HCT116 (cell line): Measurements from ENCODE around the gene CMIP. TPM values are rescaled to one million over a fixed set of nuclear protein-coding genes. Genes with fewer than 3 reads are reported as not detected.

Experiments
- ATAC-seq: fragments of 200-7000 bp; cut with Tn5 transposase; 2 replicates; pipeline ENCODE4 v1.9.1; 2020; ENCODE audit warnings: mild to moderate bottlenecking, moderate library complexity
- BruUV-seq: library from RNA; stranded (reverse); fragments of 400-500 nt; replicated peaks from 2 replicates; lab custom pipeline; 2021; lab: Mats Ljungman, UMichigan
- CTCF ChIA-PET: fragments of 300-600 bp; sonication (Branson Sonifier 250); formaldehyde crosslinking; loops from one replicate; lab custom pipeline; 2021; ENCODE audit warnings: antibody characterized with exemption; lab: Charles Lee
- POLR2A ChIA-PET: fragments of 300-600, 350-600 bp; sonication (Branson Sonifier 250); formaldehyde crosslinking; loops from one replicate; lab custom pipeline; 2021; ENCODE audit warnings: antibody characterized with exemption; lab: Charles Lee
- RAD21 ChIA-PET, 2 experiments: fragments of 300-600 bp; sonication (Branson Sonifier 250); formaldehyde crosslinking; loops; one replicate each; lab custom pipeline; 2023; ENCODE audit warnings: low total read pairs in 2 of 2; ENCODE audit not compliant: uncharacterized antibody in 2 of 2, unreplicated experiment in 2 of 2, low non-redundant PET in 1 of 2; lab: Charles Lee
- DNase-seq: peaks from one replicate; pipeline ENCODE4 v3.0.0-alpha.2; 2010; ENCODE audit warnings: low read depth, low spot score
- H2AFZ ChIP-seq: fragments of 200-600 bp; shearing (Covaris generic), sonication (generic); 2 replicates; pipeline ENCODE4 v1.6.1; 2017; ENCODE audit warnings: low read depth, mixed run types, mixed read lengths, antibody characterized with exemption, low read length; ENCODE audit not compliant: poor library complexity, severe bottlenecking
- H3K27ac ChIP-seq: 2 replicates; pipeline ENCODE4 v1.5.1; 2012; ENCODE audit warnings: low read depth, low read length
- H3K27me3 ChIP-seq: fragments of 200-600 bp; sonication (generic); 2 replicates; pipeline ENCODE4 v1.6.1; 2016; ENCODE audit warnings: mixed run types, low read length, mixed read lengths; ENCODE audit not compliant: insufficient read depth
- H3K36me3 ChIP-seq, 2 experiments: fragments of 200-500 bp in 1 of 2; fragments of 200-600 bp in 1 of 2; sonication (Bioruptor generic) in 1 of 2; sonication (generic) in 1 of 2; 2 replicates each; pipeline versions ENCODE4 v1.5.1 to v1.6.1; 2014 to 2016; ENCODE audit warnings: low read length in 2 of 2, inconsistent platforms in 1 of 2, mixed read lengths in 1 of 2, mixed run types in 1 of 2; ENCODE audit not compliant: insufficient read depth in 2 of 2, control insufficient read depth in 1 of 2
- H3K4me1 ChIP-seq, 2 experiments: fragments of 200-600 bp in 1 of 2; sonication (generic) in 1 of 2; 2 replicates each; pipeline versions ENCODE4 v1.5.1 to v1.6.1; 2012 to 2017; ENCODE audit warnings: low read length in 2 of 2, inconsistent platforms in 1 of 2, mild to moderate bottlenecking in 1 of 2, mixed read lengths in 1 of 2, mixed run types in 1 of 2, moderate library complexity in 1 of 2; ENCODE audit not compliant: insufficient read depth in 2 of 2, control insufficient read depth in 1 of 2
- H3K4me2 ChIP-seq: fragments of 200-600 bp; sonication (generic); 2 replicates; pipeline ENCODE4 v1.6.1; 2017; ENCODE audit warnings: mixed run types, low read length, mixed read lengths
- H3K4me3 ChIP-seq, 2 experiments: fragments of 200-600 bp in 1 of 2; sonication (generic) in 1 of 2; replicated peaks in 1 of 2; 2 replicates each; pipeline ENCODE4 v1.5.1; 2011 to 2016; ENCODE audit warnings: low read length in 2 of 2, control low read depth in 1 of 2, low read depth in 1 of 2, mild to moderate bottlenecking in 1 of 2, mixed read lengths in 1 of 2, mixed run types in 1 of 2
- H3K79me2 ChIP-seq: fragments of 200-600 bp; sonication (generic); 2 replicates; pipeline ENCODE4 v1.6.1; 2017; ENCODE audit warnings: mild to moderate bottlenecking, mixed run types, low read length, moderate library complexity, mixed read lengths; ENCODE audit not compliant: insufficient read depth
- H3K9ac ChIP-seq: fragments of 200-600 bp; sonication (generic); 2 replicates; pipeline ENCODE4 v1.6.1; 2016; ENCODE audit warnings: low read length, mixed read lengths
- H3K9me2 ChIP-seq: fragments of 200-600 bp; sonication (generic), shearing (Covaris generic); 2 replicates; pipeline ENCODE4 v1.6.1; 2017; ENCODE audit warnings: mixed run types, mild to moderate bottlenecking, moderate library complexity; ENCODE audit not compliant: insufficient read depth
- H3K9me3 ChIP-seq, 2 experiments: fragments of 200-500 bp in 1 of 2; fragments of 200-600 bp in 1 of 2; sonication (Bioruptor generic) in 1 of 2; sonication (generic) in 1 of 2; 2 replicates each; pipeline ENCODE4 v1.6.1; 2014 to 2017; ENCODE audit warnings: low read length in 2 of 2, mixed read lengths in 2 of 2, inconsistent platforms in 1 of 2, low read depth in 1 of 2, mild to moderate bottlenecking in 1 of 2, mixed run types in 1 of 2, moderate library complexity in 1 of 2; ENCODE audit not compliant: control insufficient read depth in 1 of 2, insufficient read depth in 1 of 2
- H4K20me1 ChIP-seq: fragments of 200-600 bp; sonication (generic), shearing (Covaris generic); 2 replicates; pipeline ENCODE4 v1.6.1; 2017; ENCODE audit warnings: mixed run types, mild to moderate bottlenecking, moderate library complexity; ENCODE audit not compliant: insufficient read depth
- POLR2A ChIP-seq: IDR thresholded peaks from 2 replicates; pipeline ENCODE4 v1.7.0; 2011; ENCODE audit warnings: borderline replicate concordance; ENCODE audit not compliant: insufficient read depth, insufficient read length; ENCODE audit errors: extremely low read depth
- POLR2AphosphoS5 ChIP-seq: IDR thresholded peaks from 2 replicates; pipeline ENCODE4 v1.6.1; 2011; ENCODE audit warnings: mild to moderate bottlenecking, low read depth, low read length, moderate library complexity
- SIN3A ChIP-seq: IDR thresholded peaks from 2 replicates; pipeline ENCODE4 v1.6.1; 2012; ENCODE audit warnings: low read depth
- intact Hi-C: fragments of 100-400 bp; cut with micrococcal nuclease; formaldehyde crosslinking; loops from 2 replicates; pipeline ENCODE4 v1.10.0; 2022
- total RNA-seq: library from RNA; stranded (reverse); gene quantifications from one replicate; pipeline ENCODE4 v1.2.1, GENCODE V29; 2021; ENCODE audit not compliant: unreplicated experiment
- TF ChIP-seq, protein P1 (sequence below), 3 experiments: fragments of 200-600 bp in 1 of 3; sonication (generic) in 1 of 3; IDR thresholded peaks in 2 of 3; conservative IDR thresholded peaks in 1 of 3; 2 replicates each; pipeline ENCODE4 v1.5.1; 2012 to 2017; ENCODE audit warnings: low read depth in 2 of 3, low read length in 2 of 3, antibody characterized with exemption in 1 of 3, borderline replicate concordance in 1 of 3, control low read depth in 1 of 3, mild to moderate bottlenecking in 1 of 3, mixed read lengths in 1 of 3, mixed run types in 1 of 3, moderate library complexity in 1 of 3; ENCODE audit not compliant: insufficient read depth in 1 of 3
- TF ChIP-seq, protein P2 (sequence below): IDR thresholded peaks from 2 replicates; pipeline ENCODE4 v1.6.1; 2012; ENCODE audit warnings: low read depth

Gene CMIP
- total RNA-seq, 1 experiment from 2014 or later: 64.6 TPM

DNA sequence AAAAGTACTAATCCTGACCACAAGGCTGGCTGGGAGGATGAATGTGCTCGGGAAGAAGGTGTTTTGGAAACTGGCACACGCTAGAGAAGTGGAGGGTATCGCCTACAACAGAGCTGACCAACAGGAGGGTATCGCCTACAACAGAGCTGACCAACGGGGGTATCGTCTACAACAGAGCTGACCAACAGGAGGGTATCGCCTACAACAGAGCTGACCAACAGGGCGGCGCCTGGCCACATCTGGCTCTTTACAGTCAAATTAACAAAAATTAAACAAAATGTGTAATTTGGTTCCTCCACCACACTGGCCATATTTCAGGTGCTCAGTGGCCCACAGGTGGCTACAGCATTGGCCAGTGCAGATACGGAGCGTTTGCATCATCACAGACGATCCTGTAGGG is 153.5 kb downstream of the CMIP start:
- ChIA-PET RAD21 (no interaction called here), CTCF (interaction anchor here (0.9 to 1.9 kb wide), 9 partner anchors 9 to 113 kb away, joined by 3 to 7 read pairs (median 4); no protein-coding TSS in a partner anchor), POLR2A (no interaction called here)
- H4K20me1 ChIP-seq: no peaks in the 10 kb centered on the region
- H2AFZ ChIP-seq: no peak overlapping the region
- H3K9me2 ChIP-seq: no peaks in the 10 kb centered on the region
- H3K4me2 ChIP-seq: peak overlapping the region; percentile 23; the same call in 1 of the 2 replicates
- no peak overlapping the region for H3K4me3 ChIP-seq
- H3K27ac ChIP-seq: no peak overlapping the region
- peaks cover 43 to 61% of the 10 kb centered on the region in 2 experiments for H3K4me1 ChIP-seq
- ATAC-seq: peak; percentile 53
- DNase-seq: no peak
- H3K27me3 ChIP-seq: no peaks in the 10 kb centered on the region
- TF ChIP-seq POLR2A: no peak
- TF ChIP-seq, protein P1, sequence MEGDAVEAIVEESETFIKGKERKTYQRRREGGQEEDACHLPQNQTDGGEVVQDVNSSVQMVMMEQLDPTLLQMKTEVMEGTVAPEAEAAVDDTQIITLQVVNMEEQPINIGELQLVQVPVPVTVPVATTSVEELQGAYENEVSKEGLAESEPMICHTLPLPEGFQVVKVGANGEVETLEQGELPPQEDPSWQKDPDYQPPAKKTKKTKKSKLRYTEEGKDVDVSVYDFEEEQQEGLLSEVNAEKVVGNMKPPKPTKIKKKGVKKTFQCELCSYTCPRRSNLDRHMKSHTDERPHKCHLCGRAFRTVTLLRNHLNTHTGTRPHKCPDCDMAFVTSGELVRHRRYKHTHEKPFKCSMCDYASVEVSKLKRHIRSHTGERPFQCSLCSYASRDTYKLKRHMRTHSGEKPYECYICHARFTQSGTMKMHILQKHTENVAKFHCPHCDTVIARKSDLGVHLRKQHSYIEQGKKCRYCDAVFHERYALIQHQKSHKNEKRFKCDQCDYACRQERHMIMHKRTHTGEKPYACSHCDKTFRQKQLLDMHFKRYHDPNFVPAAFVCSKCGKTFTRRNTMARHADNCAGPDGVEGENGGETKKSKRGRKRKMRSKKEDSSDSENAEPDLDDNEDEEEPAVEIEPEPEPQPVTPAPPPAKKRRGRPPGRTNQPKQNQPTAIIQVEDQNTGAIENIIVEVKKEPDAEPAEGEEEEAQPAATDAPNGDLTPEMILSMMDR (IDR thresholded peaks at IDR 0.05 in 2 of 3, conservative IDR thresholded peaks at IDR 0.05 in 1 of 3; ENCODE audit: borderline replicate concordance in 1 of 3, insufficient read depth in 1 of 3, low read depth in 2 of 3, low read length in 2 of 3): peak in 2 of 3 experiments; percentile 61 to 64; a peak in 4 of 6 replicates
- TF ChIP-seq SIN3A: no peak
- intact Hi-C loops: no loop called here
- H3K9me3 ChIP-seq: no peaks in the 10 kb centered on the region
- no TSS peak for BruUV-seq
- peaks cover 79% of the 10 kb centered on the region for H3K79me2 ChIP-seq
- H3K9ac ChIP-seq: peak overlapping the region; percentile 3; the same call in 1 of the 2 replicates
- H3K36me3 ChIP-seq: no peaks in the 10 kb centered on the region; a peak in 1 of 4 replicates

- POLR2A ChIA-PET: no interaction called here
- H3K27ac ChIP-seq: peak overlapping the region; percentile 6; the same call in 1 of the 2 replicates
- RAD21 ChIA-PET: no interaction called here
- no peaks in the 10 kb centered on the region; a peak in 1 of 4 replicates for H3K36me3 ChIP-seq
- H3K9me3 ChIP-seq: no peaks in the 10 kb centered on the region
- H3K4me3 ChIP-seq: no peak overlapping the region
- ATAC-seq (no peak), DNase-seq (no peak)
- TF ChIP-seq, protein P2, sequence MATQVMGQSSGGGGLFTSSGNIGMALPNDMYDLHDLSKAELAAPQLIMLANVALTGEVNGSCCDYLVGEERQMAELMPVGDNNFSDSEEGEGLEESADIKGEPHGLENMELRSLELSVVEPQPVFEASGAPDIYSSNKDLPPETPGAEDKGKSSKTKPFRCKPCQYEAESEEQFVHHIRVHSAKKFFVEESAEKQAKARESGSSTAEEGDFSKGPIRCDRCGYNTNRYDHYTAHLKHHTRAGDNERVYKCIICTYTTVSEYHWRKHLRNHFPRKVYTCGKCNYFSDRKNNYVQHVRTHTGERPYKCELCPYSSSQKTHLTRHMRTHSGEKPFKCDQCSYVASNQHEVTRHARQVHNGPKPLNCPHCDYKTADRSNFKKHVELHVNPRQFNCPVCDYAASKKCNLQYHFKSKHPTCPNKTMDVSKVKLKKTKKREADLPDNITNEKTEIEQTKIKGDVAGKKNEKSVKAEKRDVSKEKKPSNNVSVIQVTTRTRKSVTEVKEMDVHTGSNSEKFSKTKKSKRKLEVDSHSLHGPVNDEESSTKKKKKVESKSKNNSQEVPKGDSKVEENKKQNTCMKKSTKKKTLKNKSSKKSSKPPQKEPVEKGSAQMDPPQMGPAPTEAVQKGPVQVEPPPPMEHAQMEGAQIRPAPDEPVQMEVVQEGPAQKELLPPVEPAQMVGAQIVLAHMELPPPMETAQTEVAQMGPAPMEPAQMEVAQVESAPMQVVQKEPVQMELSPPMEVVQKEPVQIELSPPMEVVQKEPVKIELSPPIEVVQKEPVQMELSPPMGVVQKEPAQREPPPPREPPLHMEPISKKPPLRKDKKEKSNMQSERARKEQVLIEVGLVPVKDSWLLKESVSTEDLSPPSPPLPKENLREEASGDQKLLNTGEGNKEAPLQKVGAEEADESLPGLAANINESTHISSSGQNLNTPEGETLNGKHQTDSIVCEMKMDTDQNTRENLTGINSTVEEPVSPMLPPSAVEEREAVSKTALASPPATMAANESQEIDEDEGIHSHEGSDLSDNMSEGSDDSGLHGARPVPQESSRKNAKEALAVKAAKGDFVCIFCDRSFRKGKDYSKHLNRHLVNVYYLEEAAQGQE: no peak
- TF ChIP-seq POLR2AphosphoS5: 0 out of 2 replicates have a peak, but pooled peaks have one; percentile 9
- BruUV-seq: no TSS peak
- no peaks in the 10 kb centered on the region for H4K20me1 ChIP-seq
- intact Hi-C loops: no loop called here
- peaks cover 43 to 60% of the 10 kb centered on the region in 2 experiments for H3K4me1 ChIP-seq
- CTCF ChIA-PET: interaction anchor here (0.9 to 1.9 kb wide), 5 partner anchors 10 to 114 kb away, joined by 3 to 5 read pairs (median 4); no protein-coding TSS in a partner anchor
- H3K9me2 ChIP-seq: no peaks in the 10 kb centered on the region
- H3K27me3 ChIP-seq: no peaks in the 10 kb centered on the region
- H3K79me2 ChIP-seq: peaks cover 88% of the 10 kb centered on the region
- no peak overlapping the region for H2AFZ ChIP-seq
- peak overlapping the region; percentile 23 for H3K4me2 ChIP-seq
- H3K9ac ChIP-seq: peak overlapping the region; percentile 11; the same call in 1 of the 2 replicates
Measured at GRCh38 chr16:81599034-81599744, 154.6 kb downstream of the CMIP start.
